HG03139 (cell line): Measurements from ENCODE around the gene NRP1.

Source experiments
- ATAC-seq: cut with Tn5 transposase; IDR thresholded peaks from one replicate; pipeline ENCODE4 v1.9.1; 2021; ENCODE audit not compliant: unreplicated experiment

The NRP1 gene

GRCh38 chr10:33350041-33350440 lies 15.6 kb upstream of the NRP1 start:
- no peak for ATAC-seq

- ATAC-seq = no peak
Observed at GRCh38 chr10:33349268-33349667, 14.8 kb upstream of the NRP1 start.

GRCh38 chr10:33347211-33347610 lies 12.7 kb upstream of the NRP1 start:
- no peak for ATAC-seq

GRCh38 chr10:33345236-33345635 lies 10.8 kb upstream of the NRP1 start:
- ATAC-seq = no peak

- ATAC-seq = no peak
Observed at GRCh38 chr10:33344676-33345075, 10.2 kb upstream of the NRP1 start.

- ATAC-seq = no peak
Observed at GRCh38 chr10:33341637-33342036, 7.2 kb upstream of the NRP1 start.

- ATAC-seq = no peak
Observed at GRCh38 chr10:33337326-33337957, 3.0 kb upstream of the NRP1 start.

GRCh38 chr10:33336582-33337325 lies 2.3 kb upstream of the NRP1 start:
- no peak for ATAC-seq

GRCh38 chr10:33335801-33336581 lies 1.5 kb upstream of the NRP1 start:
- no peak for ATAC-seq

GRCh38 chr10:33335551-33335800 lies 1.0 kb upstream of the NRP1 start:
- ATAC-seq = no peak

- ATAC-seq = no peak
Observed at GRCh38 chr10:33334805-33335550, 511 bp upstream of the NRP1 start.

GRCh38 chr10:33333260-33334101 lies 986 bp downstream of the NRP1 start:
- ATAC-seq = no peak

- ATAC-seq = no peak
Observed at GRCh38 chr10:33332183-33333065, 2.0 kb downstream of the NRP1 start.

GRCh38 chr10:33331379-33331694 lies 3.1 kb downstream of the NRP1 start:
- ATAC-seq = no peak

- ATAC-seq = no peak
Observed at GRCh38 chr10:33330543-33331378, 3.7 kb downstream of the NRP1 start.

- ATAC-seq = no peak
Observed at GRCh38 chr10:33329178-33329577, 5.3 kb downstream of the NRP1 start.

GRCh38 chr10:33328253-33328652 lies 6.2 kb downstream of the NRP1 start:
- ATAC-seq = no peak

GRCh38 chr10:33327751-33328150 lies 6.7 kb downstream of the NRP1 start:
- ATAC-seq = no peak

- no peak for ATAC-seq
Observed at GRCh38 chr10:33326933-33327332, 7.5 kb downstream of the NRP1 start.
